ENCODE measurements around the gene CDH20. TPM values are rescaled to one million over a fixed set of nuclear protein-coding genes. Genes with fewer than 3 reads are reported as not detected.

CDH20 gene
- total RNA-seq, 4 donors from 2014 or later: 1.2 to 4.1 (median 1.6) TPM

DNA sequence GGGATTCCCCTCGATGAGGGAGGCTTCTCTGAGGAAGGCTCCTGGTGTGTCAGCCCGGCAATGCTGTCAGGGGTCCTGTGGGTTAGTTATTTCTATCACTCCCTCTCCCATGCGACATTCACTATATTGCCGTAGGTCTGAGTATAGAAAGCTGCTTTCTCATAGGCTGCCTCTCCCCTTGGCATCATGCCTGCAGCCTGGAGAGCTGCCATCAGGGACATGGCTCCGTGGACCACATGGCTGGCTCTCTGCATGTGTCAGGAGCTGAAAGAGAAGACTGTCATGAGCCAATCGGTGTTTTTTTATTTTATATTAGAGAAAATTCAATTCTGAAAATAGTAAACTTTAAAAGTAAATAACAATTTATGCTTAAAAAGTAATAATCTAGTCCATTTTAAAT lies 198.0 kb downstream of the CDH20 start:
- Histone ChIP-seq H3K27ac (no peak overlapping the region), H3K9me3 (no peaks in the 10 kb centered on the region), H3K27me3 (no peaks in the 10 kb centered on the region), H3K4me3 (no peak overlapping the region), H3K4me1 (no peaks in the 10 kb centered on the region), H3K36me3 (no peaks in the 10 kb centered on the region)
- TF ChIP-seq, protein P1, sequence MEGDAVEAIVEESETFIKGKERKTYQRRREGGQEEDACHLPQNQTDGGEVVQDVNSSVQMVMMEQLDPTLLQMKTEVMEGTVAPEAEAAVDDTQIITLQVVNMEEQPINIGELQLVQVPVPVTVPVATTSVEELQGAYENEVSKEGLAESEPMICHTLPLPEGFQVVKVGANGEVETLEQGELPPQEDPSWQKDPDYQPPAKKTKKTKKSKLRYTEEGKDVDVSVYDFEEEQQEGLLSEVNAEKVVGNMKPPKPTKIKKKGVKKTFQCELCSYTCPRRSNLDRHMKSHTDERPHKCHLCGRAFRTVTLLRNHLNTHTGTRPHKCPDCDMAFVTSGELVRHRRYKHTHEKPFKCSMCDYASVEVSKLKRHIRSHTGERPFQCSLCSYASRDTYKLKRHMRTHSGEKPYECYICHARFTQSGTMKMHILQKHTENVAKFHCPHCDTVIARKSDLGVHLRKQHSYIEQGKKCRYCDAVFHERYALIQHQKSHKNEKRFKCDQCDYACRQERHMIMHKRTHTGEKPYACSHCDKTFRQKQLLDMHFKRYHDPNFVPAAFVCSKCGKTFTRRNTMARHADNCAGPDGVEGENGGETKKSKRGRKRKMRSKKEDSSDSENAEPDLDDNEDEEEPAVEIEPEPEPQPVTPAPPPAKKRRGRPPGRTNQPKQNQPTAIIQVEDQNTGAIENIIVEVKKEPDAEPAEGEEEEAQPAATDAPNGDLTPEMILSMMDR (IDR thresholded peaks at IDR 0.05): no peak
- TF ChIP-seq POLR2AphosphoS5 (IDR thresholded peaks at IDR 0.05) (no peak), POLR2A (IDR thresholded peaks at IDR 0.05) (no peak), EP300 (IDR thresholded peaks at IDR 0.05) (no peak)
- WGBS: 68% methylated on average over 6 of the region's 6 CpGs
- no peak for DNase-seq (ENCODE audit: low spot score in 2 of 2)

DNA sequence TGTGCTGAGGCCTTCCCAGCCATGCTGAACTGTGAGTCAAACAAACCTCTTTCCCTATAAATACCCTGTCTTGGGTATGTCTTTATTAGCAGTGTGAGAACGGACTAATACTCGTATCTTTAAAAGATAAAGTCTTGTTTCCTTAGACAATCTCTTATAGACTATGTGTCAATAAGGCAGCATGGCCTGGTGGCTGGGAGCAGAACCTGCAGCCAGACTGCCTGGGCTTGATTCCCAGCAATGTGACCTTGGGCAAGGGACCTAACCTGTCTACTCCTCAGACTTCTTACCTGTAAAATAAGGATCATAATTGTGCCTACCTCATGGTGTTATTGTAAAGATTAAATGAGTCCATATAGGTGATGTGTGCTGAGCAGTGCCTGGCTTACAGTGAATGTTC lies 198.7 kb downstream of the CDH20 start:
- DNase-seq (ENCODE audit: low spot score in 2 of 2): no peak
- WGBS: 67% methylated on average over 2 of the region's 2 CpGs
- Histone ChIP-seq H3K27me3 (no peaks in the 10 kb centered on the region), H3K36me3 (no peaks in the 10 kb centered on the region), H3K4me3 (no peak overlapping the region), H3K4me1 (no peaks in the 10 kb centered on the region), H3K9me3 (no peaks in the 10 kb centered on the region), H3K27ac (no peak overlapping the region)
- TF ChIP-seq EP300 (IDR thresholded peaks at IDR 0.05): no peak
- no peak for TF ChIP-seq POLR2AphosphoS5 (IDR thresholded peaks at IDR 0.05)
- TF ChIP-seq POLR2A (IDR thresholded peaks at IDR 0.05): no peak
- TF ChIP-seq, protein P1 (IDR thresholded peaks at IDR 0.05): no peak

DNA sequence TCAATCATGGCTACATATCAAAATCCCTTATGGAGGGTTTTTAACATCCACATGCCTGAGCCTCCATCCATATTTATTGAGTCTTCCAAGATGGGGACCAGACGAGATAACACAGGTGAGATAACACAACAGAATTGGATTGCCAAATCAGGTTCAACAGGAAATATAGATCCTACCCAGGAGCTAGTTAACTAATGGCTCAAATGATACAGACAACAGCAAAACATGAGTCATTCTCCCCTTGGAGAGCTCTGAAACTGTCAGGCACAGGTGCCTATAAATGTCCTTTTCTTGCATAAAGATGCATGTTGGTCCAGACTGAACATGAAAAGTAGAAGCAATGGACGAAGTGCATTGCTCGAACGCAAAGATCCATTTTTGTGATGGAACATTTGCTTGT lies 202.2 kb downstream of the CDH20 start:
- no peak for DNase-seq (ENCODE audit: low spot score in 2 of 2)
- H3K9me3 ChIP-seq: no peaks in the 10 kb centered on the region
- TF ChIP-seq, protein P1 (IDR thresholded peaks at IDR 0.05): no peak
- TF ChIP-seq POLR2A (IDR thresholded peaks at IDR 0.05) (no peak), EP300 (IDR thresholded peaks at IDR 0.05) (no peak), POLR2AphosphoS5 (IDR thresholded peaks at IDR 0.05) (no peak)
- no peak overlapping the region for H3K4me3 ChIP-seq
- WGBS: 84% methylated on average over 4 of the region's 4 CpGs
- no peaks in the 10 kb centered on the region for H3K27me3 ChIP-seq
- H3K4me1 ChIP-seq: no peaks in the 10 kb centered on the region
- no peaks in the 10 kb centered on the region for H3K36me3 ChIP-seq
- H3K27ac ChIP-seq: no peak overlapping the region

DNA sequence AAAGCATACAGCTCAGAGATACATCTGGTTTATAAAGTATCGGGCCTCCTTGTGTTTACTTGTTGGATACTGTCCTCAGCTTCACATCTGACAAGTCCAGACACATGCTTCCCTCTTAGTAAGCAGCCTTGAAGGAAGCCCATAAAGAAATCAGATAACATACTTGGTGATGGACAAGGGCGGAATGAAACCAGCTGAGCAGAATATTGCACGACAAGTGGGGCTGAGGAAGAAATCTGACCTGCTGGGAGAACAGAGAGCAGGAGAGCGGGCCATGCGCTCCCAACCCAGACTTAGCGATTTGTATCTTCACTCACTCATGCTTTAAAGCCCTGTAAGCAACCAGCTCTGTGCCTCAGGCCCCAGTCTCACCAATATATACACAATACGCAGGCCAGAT lies 208.4 kb downstream of the CDH20 start:
- Histone ChIP-seq H3K27me3 (no peaks in the 10 kb centered on the region), H3K4me1 (peaks cover 8% of the 10 kb centered on the region), H3K36me3 (no peaks in the 10 kb centered on the region), H3K9me3 (no peaks in the 10 kb centered on the region), H3K4me3 (no peak overlapping the region), H3K27ac (peak overlapping the region; percentile 15)
- DNase-seq (ENCODE audit: low spot score in 2 of 2): no peak
- 56% methylated on average over 7 of the region's 7 CpGs for WGBS
- no peak for TF ChIP-seq POLR2AphosphoS5 (IDR thresholded peaks at IDR 0.05)

DNA sequence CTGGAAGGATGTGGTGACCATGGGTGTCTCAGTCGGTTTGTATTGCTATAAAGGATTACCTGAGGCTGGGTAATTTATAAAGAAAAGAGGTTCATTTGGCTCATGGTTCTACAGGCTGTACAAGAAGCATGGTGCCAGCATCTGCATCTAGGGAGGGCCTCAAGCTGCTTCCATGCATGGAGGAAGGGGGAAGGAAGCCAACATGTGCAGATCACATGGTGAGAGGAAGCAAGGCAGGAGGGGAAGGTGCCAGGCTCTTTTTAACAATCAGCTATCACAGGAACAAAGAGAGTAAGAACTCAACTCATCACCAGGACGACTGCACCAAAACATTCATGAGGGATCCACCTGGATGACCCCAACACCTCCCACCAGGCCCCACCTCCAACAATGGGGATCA lies 209.4 kb downstream of the CDH20 start:
- Histone ChIP-seq H3K4me1 (peaks cover 8% of the 10 kb centered on the region), H3K4me3 (no peak overlapping the region), H3K27ac (no peak overlapping the region), H3K9me3 (no peaks in the 10 kb centered on the region), H3K27me3 (no peaks in the 10 kb centered on the region), H3K36me3 (no peaks in the 10 kb centered on the region)
- no peak for DNase-seq (ENCODE audit: low spot score in 2 of 2)
- WGBS: 82% methylated on average over 2 of the region's 2 CpGs
- no peak for TF ChIP-seq POLR2AphosphoS5 (IDR thresholded peaks at IDR 0.05)
- no peak for TF ChIP-seq EP300 (IDR thresholded peaks at IDR 0.05)
- TF ChIP-seq, protein P1 (IDR thresholded peaks at IDR 0.05): no peak
- TF ChIP-seq POLR2A (IDR thresholded peaks at IDR 0.05): no peak

DNA sequence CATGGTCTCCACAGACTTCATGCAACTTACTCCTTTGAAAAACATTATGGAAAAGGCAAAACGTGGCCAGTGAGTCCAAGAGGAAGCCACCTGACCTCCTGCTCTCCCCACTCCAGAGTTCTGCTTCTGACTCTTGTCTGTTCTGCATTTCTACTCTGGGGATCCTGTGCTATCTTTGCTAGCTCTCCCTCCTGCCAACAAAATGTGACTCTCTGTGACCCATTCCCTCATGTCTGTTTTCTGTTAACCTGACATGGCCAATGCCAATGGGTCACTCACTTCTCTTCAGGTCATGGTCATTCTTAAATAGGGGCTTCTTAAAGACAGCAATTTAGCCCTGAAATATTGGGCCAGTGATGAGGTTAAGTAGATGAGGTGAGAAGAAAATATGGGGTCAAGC lies 210.3 kb downstream of the CDH20 start:
- no peak overlapping the region for H3K27ac ChIP-seq
- no peak overlapping the region for H3K4me3 ChIP-seq
- DNase-seq (ENCODE audit: low spot score in 2 of 2): no peak
- 61% methylated on average over 1 of the region's 1 CpG for WGBS
- H3K27me3 ChIP-seq: no peaks in the 10 kb centered on the region
- H3K4me1 ChIP-seq: peaks cover 8% of the 10 kb centered on the region
- no peaks in the 10 kb centered on the region for H3K9me3 ChIP-seq
- TF ChIP-seq, protein P1 (IDR thresholded peaks at IDR 0.05): no peak
- TF ChIP-seq POLR2A (IDR thresholded peaks at IDR 0.05) (no peak), POLR2AphosphoS5 (IDR thresholded peaks at IDR 0.05) (no peak), EP300 (IDR thresholded peaks at IDR 0.05) (no peak)
- H3K36me3 ChIP-seq: no peaks in the 10 kb centered on the region

Data from suprapubic skin (tissue), 4 donors.